Measurements from ENCODE around the gene NREP.

The NREP gene
- long read RNA-seq, donor 1, transcript NREP-204 (5 exons, 704 nt), result minor isoform, 14 of 443 reads
- long read RNA-seq, donor 1, transcript NREP-214 (3 exons, 577 nt), result minor isoform, 35 of 443 reads
- long read RNA-seq, donor 1, transcript NREP-201 (4 exons, 2,013 nt), result major isoform, 248 of 443 reads
- long read RNA-seq, donor 1, transcript NREP-202 (5 exons, 2,581 nt), result minor isoform, 91 of 443 reads
- long read RNA-seq, donor 1, partial matches to known transcripts, result 27 of 443 reads
- long read RNA-seq, donor 1, other reads (novel, unspliced or antisense), result 0 of 443 reads
- long read RNA-seq, donor 2, transcript NREP-214 (3 exons, 577 nt), result minor isoform, 20 of 226 reads
- long read RNA-seq, donor 2, transcript NREP-202 (5 exons, 2,581 nt), result minor isoform, 54 of 226 reads
- long read RNA-seq, donor 2, transcript NREP-201 (4 exons, 2,013 nt), result major isoform, 121 of 226 reads
- long read RNA-seq, donor 2, transcript NREP-206 (3 exons, 2,304 nt), result minor isoform, 9 of 226 reads
- long read RNA-seq, donor 2, partial matches to known transcripts, result 8 of 226 reads
- long read RNA-seq, donor 2, other reads (novel, unspliced or antisense), result 0 of 226 reads
- long read RNA-seq, donor 3, transcript NREP-214 (3 exons, 577 nt), result minor isoform, 15 of 185 reads
- long read RNA-seq, donor 3, transcript NREP-204 (5 exons, 704 nt), result minor isoform, 9 of 185 reads
- long read RNA-seq, donor 3, transcript NREP-202 (5 exons, 2,581 nt), result minor isoform, 36 of 185 reads
- long read RNA-seq, donor 3, transcript NREP-201 (4 exons, 2,013 nt), result major isoform, 89 of 185 reads
- long read RNA-seq, donor 3, partial matches to known transcripts, result 21 of 185 reads
- long read RNA-seq, donor 3, other reads (novel, unspliced or antisense), result 0 of 185 reads
- long read RNA-seq, donor 4, transcript NREP-214 (3 exons, 577 nt), result minor isoform, 21 of 254 reads
- long read RNA-seq, donor 4, transcript NREP-201 (4 exons, 2,013 nt), result major isoform, 150 of 254 reads
- long read RNA-seq, donor 4, transcript NREP-206 (3 exons, 2,304 nt), result minor isoform, 8 of 254 reads
- long read RNA-seq, donor 4, transcript NREP-202 (5 exons, 2,581 nt), result minor isoform, 54 of 254 reads
- long read RNA-seq, donor 4, partial matches to known transcripts, result 10 of 254 reads
- long read RNA-seq, donor 4, other reads (novel, unspliced or antisense), result 0 of 254 reads
- long read RNA-seq, donor 5, transcript NREP-204 (5 exons, 704 nt), result minor isoform, 8 of 321 reads
- long read RNA-seq, donor 5, transcript NREP-202 (5 exons, 2,581 nt), result minor isoform, 66 of 321 reads
- long read RNA-seq, donor 5, transcript NREP-214 (3 exons, 577 nt), result minor isoform, 25 of 321 reads
- long read RNA-seq, donor 5, transcript NREP-201 (4 exons, 2,013 nt), result major isoform, 172 of 321 reads
- long read RNA-seq, donor 5, partial matches to known transcripts, result 25 of 321 reads
- long read RNA-seq, donor 5, other reads (novel, unspliced or antisense), result 5 of 321 reads
- long read RNA-seq, donor 6, transcript NREP-201 (4 exons, 2,013 nt), result major isoform, 125 of 262 reads
- long read RNA-seq, donor 6, transcript NREP-202 (5 exons, 2,581 nt), result minor isoform, 66 of 262 reads
- long read RNA-seq, donor 6, transcript NREP-206 (3 exons, 2,304 nt), result minor isoform, 12 of 262 reads
- long read RNA-seq, donor 6, transcript NREP-214 (3 exons, 577 nt), result minor isoform, 22 of 262 reads
- long read RNA-seq, donor 6, partial matches to known transcripts, result 15 of 262 reads
- long read RNA-seq, donor 6, other reads (novel, unspliced or antisense), result 0 of 262 reads
- long read RNA-seq, donor 7, transcript NREP-206 (3 exons, 2,304 nt), result minor isoform, 15 of 443 reads
- long read RNA-seq, donor 7, transcript NREP-202 (5 exons, 2,581 nt), result minor isoform, 103 of 443 reads
- long read RNA-seq, donor 7, transcript NREP-214 (3 exons, 577 nt), result minor isoform, 31 of 443 reads
- long read RNA-seq, donor 7, transcript NREP-201 (4 exons, 2,013 nt), result major isoform, 245 of 443 reads
- long read RNA-seq, donor 7, partial matches to known transcripts, result 16 of 443 reads
- long read RNA-seq, donor 7, other reads (novel, unspliced or antisense), result 0 of 443 reads
- long read RNA-seq, donor 8, transcript NREP-201 (4 exons, 2,013 nt), result major isoform, 173 of 312 reads
- long read RNA-seq, donor 8, transcript NREP-202 (5 exons, 2,581 nt), result minor isoform, 64 of 312 reads
- long read RNA-seq, donor 8, transcript NREP-204 (5 exons, 704 nt), result minor isoform, 13 of 312 reads
- long read RNA-seq, donor 8, transcript NREP-214 (3 exons, 577 nt), result minor isoform, 21 of 312 reads
- long read RNA-seq, donor 8, partial matches to known transcripts, result 15 of 312 reads
- long read RNA-seq, donor 8, other reads (novel, unspliced or antisense), result 0 of 312 reads

- DNase-seq, result peak; percentile 55
Observed at GRCh38 chr5:111756581-111757354, at the start of gene NREP. TSS of gene NREP (minus strand) at chr5:111757194. CDS start at chr5:111755772, 1,422 bp downstream.

- no peak for DNase-seq
Observed at GRCh38 chr5:111806753-111807152, 49.8 kb upstream of the NREP start.

GRCh38 chr5:111806156-111806555 lies 49.2 kb upstream of the NREP start:
- no peak for DNase-seq

GRCh38 chr5:111805071-111805470 lies 48.1 kb upstream of the NREP start:
- no peak for DNase-seq

- no peak for DNase-seq
Observed at GRCh38 chr5:111800351-111800750, 43.4 kb upstream of the NREP start.

- no peak for DNase-seq
Observed at GRCh38 chr5:111795142-111795541, 38.1 kb upstream of the NREP start.

GRCh38 chr5:111792471-111793058 lies 35.6 kb upstream of the NREP start:
- DNase-seq, result no peak

- no peak for DNase-seq
Observed at GRCh38 chr5:111790295-111790694, 33.3 kb upstream of the NREP start.

GRCh38 chr5:111787006-111787405 lies 30.0 kb upstream of the NREP start:
- no peak for DNase-seq

GRCh38 chr5:111784491-111785181 lies 27.6 kb upstream of the NREP start:
- no peak for DNase-seq

- DNase-seq, result no peak
Observed at GRCh38 chr5:111783537-111783936, 26.5 kb upstream of the NREP start.

GRCh38 chr5:111782216-111782615 lies 25.2 kb upstream of the NREP start:
- no peak for DNase-seq

GRCh38 chr5:111781200-111781599 lies 24.2 kb upstream of the NREP start:
- DNase-seq, result no peak

GRCh38 chr5:111779922-111780292 lies 22.9 kb upstream of the NREP start:
- DNase-seq, result no peak

- no peak for DNase-seq
Observed at GRCh38 chr5:111779260-111779921, 22.4 kb upstream of the NREP start.

- DNase-seq, result no peak
Observed at GRCh38 chr5:111776913-111777781, 20.2 kb upstream of the NREP start.

GRCh38 chr5:111775224-111775623 lies 18.2 kb upstream of the NREP start:
- no peak for DNase-seq
